Adrenal gland (tissue), 12 donors: ENCODE data around the gene PMP22. TPM values are rescaled to one million over a fixed set of nuclear protein-coding genes. Genes with fewer than 3 reads are reported as not detected.
A peak's percentile ranks its signal among the peaks of the same experiment; 100 is the strongest.

Experiments
- DNase-seq, 7 donors: peaks; one replicate each; pipeline ENCODE4 v3.0.0-alpha.2; 2019 to 2020
- H3K27ac ChIP-seq, 5 donors: fragments of 200-600 bp; sonication (generic) in 4 of 5; 1 replicate in 3 of 5; 2 replicates in 2 of 5; pipeline versions ENCODE4 v1.5.1 to v1.8.0; 2016 to 2020; ENCODE audit warnings: mild to moderate bottlenecking in 1 of 5
- H3K27me3 ChIP-seq: fragments of 200-600 bp; 2 replicates; pipeline ENCODE4 v1.8.0; 2021
- H3K36me3 ChIP-seq, 2 donors: fragments of 200-600 bp; replicated peaks in 1 of 2; 1 replicate in 1 of 2; 2 replicates in 1 of 2; pipeline versions ENCODE4 v1.5.1 to v1.8.0; 2018 to 2022
- H3K4me1 ChIP-seq, 2 donors: fragments of 200-600 bp; replicated peaks in 1 of 2; 1 replicate in 1 of 2; 2 replicates in 1 of 2; pipeline versions ENCODE4 v1.5.1 to v1.8.0; 2018 to 2021
- H3K4me3 ChIP-seq, 4 donors: fragments of 200-600 bp; sonication (generic) in 3 of 4; one replicate each; pipeline ENCODE4 v1.5.1; 2016 to 2018
- H3K9me3 ChIP-seq, 3 donors: fragments of 200-600 bp; sonication (generic) in 1 of 3; replicated peaks in 1 of 3; 1 replicate in 2 of 3; 2 replicates in 1 of 3; pipeline versions ENCODE4 v1.5.1 to v1.8.0; 2016 to 2021
- CTCF ChIP-seq, 6 experiments: fragments of 450-650 bp in 4 of 6; fragments of 200-600 bp in 2 of 6; sonication (generic) in 1 of 6; IDR thresholded peaks; 1 replicate in 5 of 6; 2 replicates in 1 of 6; pipeline versions ENCODE4 v1.5.1 to v1.8.0; 2016 to 2021; ENCODE audit warnings: antibody characterized with exemption in 6 of 6, mild to moderate bottlenecking in 2 of 6, moderate library complexity in 1 of 6
- POLR2A ChIP-seq, 2 donors: fragments of 450-650 bp; IDR thresholded peaks; one replicate each; pipeline ENCODE4 v1.6.1; 2017; ENCODE audit warnings: antibody characterized with exemption in 2 of 2, mild to moderate bottlenecking in 2 of 2, moderate library complexity in 1 of 2
- WGBS, 4 donors: extraction: QIAGEN DNeasy Blood & Tissue Kit in 2 of 4; methylation state at CpG; one replicate each; pipeline versions ENCODE4 v1.1.5 to v1.1.7; 2013 to 2017; 5-methylcytosine and 5-hydroxymethylcytosine counted together
- intact Hi-C, 2 donors: fragments of 100-400 bp; cut with DNase I; formaldehyde crosslinking; loops; one replicate each; pipeline versions ENCODE4 v1.14.1 to v1.15.0; 2022 to 2023
- polyA plus RNA-seq, 3 donors: library from polyadenylated mRNA; stranded (reverse); fragments of 200-250 nt in 2 of 3; fragments of 350-450 nt in 1 of 3; fragmentation: Illumina TruSeq in 1 of 3; extraction: RNeasy Lipid Tissue Mini Kit (QIAGEN cat#74804) in 1 of 3; gene quantifications; one replicate each; pipeline ENCODE4 v1.2.3, GENCODE V29; 2013 to 2014
- total RNA-seq, 9 donors: library from RNA; depleted of rRNA in 4 of 9; stranded (reverse); fragments of >200 nt in 4 of 9; fragments of 120-200 nt in 1 of 9; fragmentation: NEBNext Ultra II Directional in 1 of 9; extraction: Animal tissue kit (Norgen Biotek cat#: 25700) in 1 of 9; gene quantifications; one replicate each; pipeline versions ENCODE4 v1.1.0 to v1.2.4, GENCODE V29; 2013 to 2023
- donor health status: healthy with polysubstance abuse.
- donor health status: Bipolar disorder and iron deficiency.
- donor health status: DM: yes; HTN: yes; CAD: no.
- donor health status: DM: no; HTN: no; CAD: no.
- donor health status: DM: no; HTN: no; CAD: no.
- donor health status: DM: yes; HTN: yes; CAD: no.

Gene PMP22
- total and polyA plus RNA-seq, 12 donors, result 17.1 to 142 (median 71.4) TPM

GRCh38 chr17:15261258-15261801 is 3.8 kb downstream of the PMP22 start:
- peak; percentile 58 to 77 (median 71) for DNase-seq
- WGBS, 4 donors, result 5 to 12% (median 6%) methylated on average over 23 to 32 of the region's 32 CpGs
- H3K27me3 ChIP-seq, result no peaks in the 10 kb centered on the region
- intact Hi-C loops, result loop anchor here (5.0 kb wide), 1 partner anchor 241 kb away; no protein-coding TSS in a partner anchor
- peaks cover 0 to 19% of the 10 kb centered on the region in 2 donors for H3K36me3 ChIP-seq
- TF ChIP-seq POLR2A (IDR thresholded peaks at IDR 0.05), result peak in 1 of 2 donors; percentile 3
- TF ChIP-seq CTCF (IDR thresholded peaks at IDR 0.05), result peak in 3 of 6 experiments; percentile 15 to 50 (median 44)
- peaks cover 13 to 44% of the 10 kb centered on the region in 2 donors for H3K4me1 ChIP-seq
- no peaks in the 10 kb centered on the region for H3K9me3 ChIP-seq
- peak overlapping the region in 3 of 4 donors; percentile 52 to 72 (median 54) for H3K4me3 ChIP-seq
- peak overlapping the region; percentile 60 to 97 (median 94) for H3K27ac ChIP-seq

GRCh38 chr17:15260376-15261257 is 4.5 kb downstream of the PMP22 start:
- H3K4me3 ChIP-seq, result peak overlapping the region in 3 of 4 donors; percentile 52 to 72 (median 54)
- H3K4me1 ChIP-seq, result peaks cover 13 to 51% of the 10 kb centered on the region in 2 donors
- H3K36me3 ChIP-seq, result peaks cover 0 to 26% of the 10 kb centered on the region in 2 donors
- intact Hi-C loops, result loop anchor here (5.0 kb wide), 1 partner anchor 242 kb away; no protein-coding TSS in a partner anchor
- peak; percentile 56 to 75 for TF ChIP-seq POLR2A (IDR thresholded peaks at IDR 0.05)
- peak in 5 of 6 experiments; percentile 12 to 97 (median 90) for TF ChIP-seq CTCF (IDR thresholded peaks at IDR 0.05)
- WGBS, 4 donors, result 0 to 5% (median 1%) methylated on average over 8 to 67 of the region's 67 CpGs
- no peaks in the 10 kb centered on the region for H3K27me3 ChIP-seq
- H3K9me3 ChIP-seq, result no peaks in the 10 kb centered on the region
- DNase-seq, result peak; percentile 82 to 93 (median 90)
- H3K27ac ChIP-seq, result peak overlapping the region; percentile 74 to 97 (median 94)

- Histone ChIP-seq H3K9me3 (no peaks in the 10 kb centered on the region), H3K36me3 (peaks cover 0 to 50% of the 10 kb centered on the region in 2 donors), H3K4me3 (peak overlapping the region in 1 of 4 donors; percentile 21), H3K27me3 (no peaks in the 10 kb centered on the region), H3K27ac (peak overlapping the region in 2 of 5 donors; percentile 13 to 24), H3K4me1 (peaks cover 13 to 42% of the 10 kb centered on the region in 2 donors)
- TF ChIP-seq CTCF (IDR thresholded peaks at IDR 0.05) (no peak), POLR2A (IDR thresholded peaks at IDR 0.05) (no peak)
- no peak for DNase-seq
- intact Hi-C loops, result no loop called here
- WGBS, 4 donors, result 84 to 90% (median 88%) methylated on average over 6 of the region's 6 CpGs
Measured at GRCh38 chr17:15257796-15258512, 7.2 kb downstream of the PMP22 start.
